Stimulated activated CD4-positive, alpha-beta T cell treated with anti-CD3 and anti-CD28 coated beads, Interleukin-4, amount 100 ng/mL, for 4 hours (primary cell): ENCODE measurements around the gene PSTK.

Experiments used
- DNase-seq, 2 experiments: peaks; one replicate each; pipeline ENCODE4 v3.0.0-alpha.2; 2020

The PSTK gene

GRCh38 chr10:123021517-123021916 lies 41.3 kb downstream of the PSTK start:
- DNase-seq = no peak

- no peak for DNase-seq
Measured at GRCh38 chr10:123024540-123024939, 44.3 kb downstream of the PSTK start.

- DNase-seq = no peak
Measured at GRCh38 chr10:123026302-123026701, 46.1 kb downstream of the PSTK start.

- DNase-seq = no peak
Measured at GRCh38 chr10:123027861-123028260, 47.7 kb downstream of the PSTK start.

GRCh38 chr10:123031124-123031523 lies 50.9 kb downstream of the PSTK start:
- no peak for DNase-seq

GRCh38 chr10:123034332-123034731 lies 54.1 kb downstream of the PSTK start:
- no peak for DNase-seq

- no peak for DNase-seq
Measured at GRCh38 chr10:123035467-123036086, 55.4 kb downstream of the PSTK start.

- no peak for DNase-seq
Measured at GRCh38 chr10:123038782-123039631, 58.8 kb downstream of the PSTK start.

GRCh38 chr10:123039632-123039930 lies 59.4 kb downstream of the PSTK start:
- DNase-seq = no peak
